Suppressor macrophage treated with lipopolysaccharide for 1 hour (primary cell): Measurements from ENCODE around the gene MAP2K5.

ENCODE experiments used
- DNase-seq, 3 donors: peaks; one replicate each; pipeline ENCODE4 v3.0.0-alpha.2; 2020 to 2022

Gene MAP2K5

DNA sequence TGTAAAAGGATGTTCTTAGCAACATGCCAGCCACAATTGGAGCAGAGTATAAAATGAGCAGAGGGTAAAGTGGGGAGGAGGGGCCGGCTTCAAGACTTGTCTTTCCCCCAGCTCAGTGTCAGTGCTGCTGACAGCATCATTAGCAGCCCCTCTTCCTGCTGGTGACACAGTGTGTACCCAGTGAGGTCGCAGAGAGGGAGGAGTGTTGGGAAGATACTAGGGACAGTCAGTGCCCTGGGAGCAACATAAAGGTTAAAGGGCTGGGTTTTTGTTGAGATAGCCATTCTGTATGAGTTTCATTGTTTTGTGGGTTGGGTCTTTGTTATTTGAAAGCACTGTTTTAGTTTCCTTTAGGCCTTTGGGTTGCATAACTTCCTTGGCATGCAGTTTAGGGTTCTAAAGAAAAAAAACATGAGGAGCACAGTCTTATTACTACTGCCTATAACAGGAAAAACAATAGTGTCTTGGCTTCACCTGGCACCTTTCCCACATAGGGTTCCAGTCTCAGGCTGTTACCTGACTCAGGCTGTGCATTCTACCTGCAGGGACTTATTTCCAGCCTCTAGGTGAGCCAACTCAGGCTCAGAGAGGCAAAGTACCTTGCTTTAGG, 188.7 kb downstream of the MAP2K5 start:
- no peak for DNase-seq

DNA sequence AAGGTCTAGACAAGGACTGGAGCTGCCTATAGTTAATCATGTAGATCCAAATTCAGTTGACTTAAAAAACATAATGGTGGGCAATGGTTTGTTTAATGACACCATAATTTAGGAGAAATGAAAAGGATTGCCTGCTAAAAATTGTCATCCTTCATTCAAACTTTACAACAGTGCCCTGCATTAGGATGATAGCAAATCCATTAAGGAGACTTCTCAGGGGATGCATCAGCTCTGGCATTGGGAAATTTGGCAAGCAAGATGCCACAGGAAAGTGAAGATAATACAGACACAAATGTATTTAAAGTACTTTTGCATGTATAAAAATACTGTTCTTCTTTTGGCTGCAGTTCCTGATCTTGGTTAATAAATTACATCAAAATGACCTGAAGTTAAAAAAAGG, 189.7 kb downstream of the MAP2K5 start:
- no peak for DNase-seq

DNA sequence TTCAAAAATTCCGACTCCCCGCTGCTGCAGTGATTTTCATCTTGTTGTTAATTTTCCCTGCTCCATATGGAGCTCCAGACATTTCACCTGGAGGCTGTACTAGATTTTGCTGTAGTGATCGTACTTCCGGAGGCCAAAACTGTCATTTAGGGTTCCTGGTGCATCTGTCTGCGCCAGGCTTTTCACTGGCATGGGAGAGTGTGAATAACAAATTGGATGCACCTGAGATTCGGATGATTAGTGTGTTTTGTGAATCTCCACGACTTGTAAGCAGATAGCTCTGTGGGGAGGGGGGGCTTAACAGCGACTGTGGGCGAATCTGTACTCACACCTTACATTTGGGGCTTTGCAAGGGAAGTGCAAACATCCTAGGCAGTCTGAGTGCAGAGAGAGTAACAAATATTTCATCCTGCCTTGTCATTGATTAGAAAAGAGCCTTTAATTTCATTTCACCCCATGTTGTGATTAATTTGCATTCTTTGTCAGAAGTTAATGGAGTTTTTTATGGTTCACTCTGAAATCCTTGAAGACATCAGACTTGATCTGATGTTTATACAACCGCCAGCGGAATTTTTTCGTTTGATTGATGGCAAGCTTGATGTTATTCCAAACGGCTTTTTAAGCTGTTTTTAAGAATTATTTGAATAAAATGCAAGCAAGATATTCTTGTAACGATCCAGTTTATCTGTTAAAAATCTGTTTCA, 190.3 kb downstream of the MAP2K5 start:
- DNase-seq: no peak

DNA sequence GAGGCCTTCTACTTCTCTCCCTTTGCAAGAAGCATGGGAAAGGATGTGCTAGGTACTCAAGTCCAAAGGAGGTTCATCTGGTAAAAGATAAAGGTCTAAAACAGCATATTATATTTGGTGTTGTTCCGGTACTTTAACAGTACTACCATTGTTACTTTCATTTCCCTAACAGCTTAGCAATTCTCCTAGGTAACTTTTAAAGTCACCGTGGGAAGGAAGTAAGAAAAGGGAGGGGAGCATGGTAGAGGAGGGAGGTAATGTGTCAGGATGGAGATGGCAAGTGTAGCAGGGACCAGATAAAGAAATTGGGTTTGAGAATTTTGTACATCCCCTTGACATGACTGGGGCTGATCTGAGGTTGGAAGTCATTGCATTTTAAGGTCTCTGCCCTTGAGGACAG, 193.4 kb downstream of the MAP2K5 start:
- no peak for DNase-seq

DNA sequence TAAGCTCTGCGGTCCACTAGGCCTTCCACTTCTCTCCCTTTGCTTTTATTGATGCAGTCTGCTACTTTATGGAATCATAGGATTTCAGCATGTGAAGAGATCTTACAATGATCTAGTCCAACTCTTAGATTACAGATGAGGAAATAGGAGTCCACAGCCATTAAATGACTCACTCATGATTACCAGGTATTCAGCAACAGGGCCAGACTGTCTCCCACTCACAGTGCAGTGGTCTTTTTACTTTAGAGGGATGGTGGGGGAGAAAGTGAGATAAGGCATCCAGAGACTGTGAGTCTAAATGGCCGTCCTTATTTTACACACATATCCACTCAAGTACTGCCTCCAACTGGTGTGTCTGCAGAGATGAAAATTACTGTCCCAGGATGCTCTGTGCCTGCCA, 194.3 kb downstream of the MAP2K5 start:
- no peak for DNase-seq

DNA sequence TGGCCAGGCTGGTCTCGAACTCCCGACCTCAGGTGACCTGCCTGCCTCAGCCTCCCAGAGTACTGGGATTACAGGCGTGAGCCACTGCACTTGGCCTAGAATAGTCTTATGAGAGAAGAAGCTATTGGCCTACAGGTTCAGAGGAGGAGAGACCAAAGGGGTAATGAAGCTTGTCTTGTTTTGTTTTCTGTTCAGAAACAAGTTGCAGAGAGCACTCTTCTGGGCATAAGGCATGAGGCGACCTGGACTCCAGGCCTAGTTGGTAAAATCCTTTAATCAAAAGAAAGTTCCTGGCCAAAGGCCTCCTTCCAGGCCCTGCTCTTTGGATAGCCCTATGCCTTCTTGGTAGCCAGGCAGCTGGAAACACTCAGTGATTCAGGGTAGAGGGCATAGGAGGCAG, 195.6 kb downstream of the MAP2K5 start:
- DNase-seq: no peak

DNA sequence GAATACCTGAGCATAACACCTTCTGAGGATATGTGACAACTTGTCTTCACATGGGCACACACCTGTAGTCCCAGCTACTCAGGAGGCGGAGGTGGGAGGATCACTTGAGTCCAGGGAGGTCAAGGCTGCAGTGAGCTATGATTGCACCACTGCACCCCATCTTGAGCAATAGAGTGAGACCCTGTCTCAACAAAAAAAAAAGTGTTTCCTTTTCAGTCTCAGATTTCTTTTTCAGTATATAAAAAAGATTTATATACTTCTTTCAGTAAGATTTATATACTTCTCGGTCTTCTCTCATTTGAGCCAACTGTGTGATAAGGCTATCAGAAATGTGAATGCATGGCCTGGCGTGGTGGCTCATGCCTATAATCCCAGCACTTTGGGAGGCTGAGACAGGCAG, 197.9 kb downstream of the MAP2K5 start:
- DNase-seq: no peak

DNA sequence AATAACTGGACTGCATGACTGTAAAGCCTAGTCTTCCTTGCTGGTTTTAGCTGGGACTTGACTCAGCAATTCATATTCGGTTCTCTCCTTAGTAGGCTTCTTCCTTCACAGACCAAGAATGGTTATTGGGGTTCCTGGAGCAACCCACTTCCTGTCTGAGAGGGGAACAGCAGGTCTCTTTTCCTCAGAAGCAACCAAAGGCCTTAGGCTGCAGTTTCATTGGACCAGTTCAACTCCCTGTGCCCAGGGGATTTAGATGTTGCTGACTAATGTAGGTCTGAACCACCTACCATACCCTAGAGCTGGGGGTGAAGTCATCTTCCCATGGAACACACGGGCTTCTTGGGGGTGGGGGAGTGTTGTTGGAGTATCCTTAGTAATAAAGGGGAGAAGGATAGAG, 198.8 kb downstream of the MAP2K5 start:
- peak in 1 of 3 donors; percentile 18 for DNase-seq

DNA sequence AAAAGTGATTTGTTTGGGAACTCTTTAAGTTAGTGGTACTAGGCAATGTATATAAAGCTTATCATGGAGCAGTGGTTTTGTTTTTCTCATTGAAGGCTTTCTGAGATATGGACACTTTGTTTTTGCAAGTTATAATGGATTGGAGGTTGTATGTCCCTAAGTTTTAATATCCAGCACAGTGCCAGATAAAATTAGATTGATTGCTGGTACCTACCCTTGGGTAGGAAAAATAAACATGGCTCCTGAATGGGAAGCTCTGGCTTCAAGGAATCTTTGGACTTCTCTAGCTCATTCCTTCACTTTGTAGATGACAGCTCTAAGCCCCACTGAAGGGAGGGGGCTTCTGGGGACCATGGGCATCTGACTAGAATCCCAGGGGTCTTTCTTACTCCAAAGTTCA, 201.1 kb downstream of the MAP2K5 start:
- DNase-seq: no peak

DNA sequence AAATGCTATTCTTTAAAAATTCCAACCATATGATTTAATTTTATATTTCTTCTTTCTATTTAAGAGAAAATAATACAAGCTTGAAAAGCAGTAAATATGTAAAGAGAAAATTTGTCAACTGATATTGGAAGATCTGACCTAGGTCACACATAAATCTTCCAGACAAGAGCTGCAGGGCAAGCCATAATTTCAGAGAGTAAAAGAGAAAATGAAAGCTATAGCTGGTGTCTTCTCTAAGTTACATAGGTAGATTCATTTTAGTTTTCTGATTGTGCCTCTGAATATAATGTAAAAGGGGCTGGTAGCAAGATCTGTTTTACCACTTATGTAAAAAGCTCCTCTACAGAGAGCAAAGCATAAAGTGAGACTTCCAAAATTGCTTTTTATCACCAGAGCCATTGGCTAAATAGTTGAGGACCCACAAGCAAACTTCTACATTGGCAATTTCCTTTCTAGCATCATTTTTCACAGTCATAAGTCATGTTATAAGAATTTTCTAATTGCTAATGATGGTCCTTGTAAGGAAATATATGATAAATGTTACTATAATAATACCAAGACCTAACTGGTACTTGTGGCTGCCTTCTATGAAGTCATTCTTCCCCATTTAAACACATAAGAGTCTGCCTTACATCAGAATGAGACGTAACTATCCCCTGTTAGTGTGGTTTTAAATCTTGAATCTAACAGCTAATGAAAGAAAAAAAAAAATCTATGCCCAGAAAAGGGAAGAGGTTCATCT, 202.0 kb downstream of the MAP2K5 start:
- peak; percentile 15 to 48 (median 31) for DNase-seq

DNA sequence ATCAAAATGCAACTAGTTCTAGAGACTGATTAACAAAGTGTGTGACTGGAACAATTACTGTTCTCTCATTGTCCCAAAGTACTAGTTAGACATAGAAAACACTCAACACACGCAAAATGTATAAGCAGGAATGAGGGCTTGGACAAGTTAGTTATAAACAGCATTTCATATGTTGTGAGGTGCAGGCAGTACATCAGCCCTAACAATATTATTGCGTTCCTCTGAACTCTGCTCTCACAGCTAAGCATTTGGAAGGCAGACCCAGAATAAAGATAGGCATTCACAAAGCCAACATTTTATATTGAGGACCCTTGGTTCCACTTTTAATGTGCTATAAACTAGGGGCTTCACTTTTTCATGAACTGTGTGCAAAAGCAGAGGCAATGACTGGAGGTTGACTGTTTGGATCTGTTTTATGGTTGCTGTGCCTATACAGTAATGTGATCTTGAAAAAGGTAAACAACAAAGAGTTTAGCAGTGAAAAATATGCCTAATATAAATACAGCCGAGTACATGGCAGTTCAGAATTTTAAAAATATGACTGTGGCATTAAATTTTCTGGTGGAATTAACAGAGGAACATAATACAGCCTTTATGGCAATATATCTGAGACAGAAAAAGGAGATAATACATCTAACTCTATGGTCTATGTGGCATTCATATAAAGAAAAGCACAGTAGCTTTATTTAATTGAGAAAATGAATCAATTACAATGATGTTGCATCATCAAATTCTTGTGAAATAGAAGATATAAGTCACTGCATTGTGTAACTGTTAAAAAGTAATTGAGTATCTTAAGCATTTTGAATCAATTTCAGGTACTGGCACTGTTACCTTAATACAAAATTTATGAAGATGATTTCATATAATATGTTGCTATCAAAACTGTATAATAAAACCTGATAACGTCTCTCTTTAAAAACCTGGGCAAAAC, 202.8 kb downstream of the MAP2K5 start:
- DNase-seq: peak in 2 of 3 donors; percentile 67 to 71

DNA sequence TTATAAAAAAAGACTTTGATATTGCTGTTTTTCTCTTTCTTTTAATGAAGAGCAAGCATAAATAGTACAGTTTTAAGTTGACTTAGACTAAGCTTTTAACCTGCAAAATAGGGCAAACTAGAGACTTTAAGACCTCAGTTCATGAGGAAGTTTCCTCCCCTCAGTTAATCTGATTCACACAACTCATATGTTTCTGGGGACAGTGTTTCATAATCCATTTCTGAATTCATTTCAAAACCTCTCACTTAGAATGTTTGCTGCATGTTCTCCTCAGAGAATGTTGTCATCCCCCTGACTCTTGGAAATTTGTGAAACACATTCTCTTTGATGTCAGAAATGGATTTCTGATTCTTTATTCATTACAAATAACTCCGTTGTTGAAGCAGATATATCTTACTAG, 203.5 kb downstream of the MAP2K5 start:
- DNase-seq: peak; percentile 40 to 78 (median 74)

DNA sequence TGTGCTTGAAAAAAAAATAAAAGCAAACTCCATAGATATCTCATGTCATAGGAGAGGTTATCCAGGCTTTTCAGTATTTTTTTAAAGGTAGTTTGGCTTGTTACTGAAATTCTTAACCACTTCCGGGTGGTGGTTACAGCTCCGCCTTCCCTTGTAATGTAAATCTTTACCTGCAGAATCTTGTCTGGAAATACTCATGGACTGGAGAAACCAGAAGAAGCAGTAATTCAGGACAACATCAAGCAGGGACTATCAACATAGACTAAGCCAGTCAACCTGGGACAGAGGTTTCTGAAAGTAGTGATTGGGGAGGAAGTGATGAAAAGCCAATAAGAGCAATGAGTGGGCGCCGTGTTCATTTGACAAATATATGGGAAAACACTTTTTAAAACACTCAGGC, 203.9 kb downstream of the MAP2K5 start:
- DNase-seq: peak in 1 of 3 donors; percentile 25

DNA sequence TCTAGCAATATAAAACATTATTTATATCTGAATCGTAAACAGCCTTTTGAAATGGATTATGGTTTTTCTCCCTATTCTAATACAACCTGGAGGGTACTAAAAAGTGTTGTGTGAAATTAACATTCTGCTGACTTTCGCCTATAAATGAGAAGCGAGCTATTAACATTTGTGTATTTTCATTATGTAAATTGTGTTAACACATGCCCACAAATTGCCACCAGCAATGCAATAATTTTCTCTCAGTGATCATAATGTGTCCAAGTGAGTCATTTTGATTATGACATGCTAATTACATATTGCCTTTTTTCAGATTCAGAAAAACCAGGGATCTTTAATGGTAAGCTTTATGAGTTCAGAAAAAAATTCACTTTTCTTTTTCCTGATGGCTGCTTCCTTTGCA, 205.4 kb downstream of the MAP2K5 start:
- DNase-seq: no peak

DNA sequence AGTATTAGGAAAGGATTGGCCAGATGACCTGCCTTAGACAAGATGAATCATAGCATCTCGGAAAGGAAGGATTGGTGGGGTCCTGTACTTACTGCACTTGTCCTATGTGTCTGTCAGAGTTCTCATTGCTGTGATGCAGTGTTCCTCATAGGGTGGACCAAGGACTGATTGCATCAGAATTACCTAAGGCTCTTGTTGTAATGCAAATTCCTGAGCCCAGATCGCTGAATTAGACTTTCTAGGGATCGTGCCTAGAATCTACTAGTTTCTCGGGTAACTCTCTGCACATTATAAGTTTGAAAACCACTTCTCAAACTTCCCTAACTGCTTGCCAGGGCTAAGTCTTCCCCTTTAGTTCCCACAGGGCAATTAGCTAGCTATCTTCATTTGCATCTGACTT, 207.9 kb downstream of the MAP2K5 start:
- DNase-seq: no peak

DNA sequence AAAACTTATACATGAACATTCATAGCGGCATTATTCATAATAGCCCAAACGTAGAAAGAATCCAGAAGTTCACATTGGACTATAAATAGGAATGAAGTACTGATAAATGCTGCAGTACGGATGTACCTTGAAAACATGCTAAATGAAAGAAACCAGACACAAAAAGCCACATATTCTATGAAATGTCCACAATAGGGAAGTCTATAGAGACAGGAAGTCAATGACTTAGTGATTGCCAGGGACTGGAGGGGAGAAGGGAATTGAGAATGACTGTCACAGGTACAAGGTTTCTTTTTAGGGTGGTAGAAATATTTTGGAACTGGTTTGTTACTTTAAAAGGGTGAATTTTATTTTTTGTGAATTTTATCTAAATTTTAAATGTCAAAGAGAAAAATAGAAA, 211.4 kb downstream of the MAP2K5 start:
- no peak for DNase-seq

DNA sequence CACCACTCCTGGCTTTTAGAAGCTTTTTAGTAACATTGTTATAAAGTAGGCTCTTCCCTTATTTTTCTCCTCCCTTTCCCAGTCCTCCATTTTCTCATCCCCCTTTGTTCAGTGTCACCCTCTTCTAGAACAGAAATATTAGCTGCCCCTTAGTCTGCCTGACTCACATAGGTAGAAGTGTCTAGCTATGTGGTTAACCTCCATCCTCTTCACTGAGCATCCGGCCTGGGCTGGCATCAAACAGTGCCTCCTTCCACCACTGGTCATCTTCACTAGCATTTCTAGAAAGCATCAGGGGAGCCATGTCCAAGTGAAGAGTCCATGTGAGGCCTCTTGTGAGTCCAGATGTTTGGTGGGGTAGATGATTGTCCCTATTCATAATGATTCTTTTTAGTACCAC, 212.8 kb downstream of the MAP2K5 start:
- no peak for DNase-seq

DNA sequence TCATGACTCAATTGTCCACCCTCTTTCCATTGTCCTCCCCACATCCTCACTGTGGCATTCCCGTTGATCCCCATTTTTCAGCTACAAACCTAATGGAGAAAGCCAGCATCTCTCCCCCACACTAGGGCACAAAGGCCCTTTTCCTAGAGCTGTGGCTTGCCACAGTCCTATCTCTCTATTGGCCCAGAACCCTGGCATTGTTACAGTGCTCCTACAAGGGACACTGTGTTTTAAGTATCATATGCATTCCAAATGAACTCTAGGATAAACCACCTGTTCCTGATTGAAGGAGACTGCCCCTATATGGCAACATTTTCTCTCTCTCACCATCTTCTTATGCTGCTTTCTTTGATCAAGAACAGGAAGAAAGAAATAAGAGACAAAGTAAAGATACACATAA, 213.4 kb downstream of the MAP2K5 start:
- DNase-seq: no peak

DNA sequence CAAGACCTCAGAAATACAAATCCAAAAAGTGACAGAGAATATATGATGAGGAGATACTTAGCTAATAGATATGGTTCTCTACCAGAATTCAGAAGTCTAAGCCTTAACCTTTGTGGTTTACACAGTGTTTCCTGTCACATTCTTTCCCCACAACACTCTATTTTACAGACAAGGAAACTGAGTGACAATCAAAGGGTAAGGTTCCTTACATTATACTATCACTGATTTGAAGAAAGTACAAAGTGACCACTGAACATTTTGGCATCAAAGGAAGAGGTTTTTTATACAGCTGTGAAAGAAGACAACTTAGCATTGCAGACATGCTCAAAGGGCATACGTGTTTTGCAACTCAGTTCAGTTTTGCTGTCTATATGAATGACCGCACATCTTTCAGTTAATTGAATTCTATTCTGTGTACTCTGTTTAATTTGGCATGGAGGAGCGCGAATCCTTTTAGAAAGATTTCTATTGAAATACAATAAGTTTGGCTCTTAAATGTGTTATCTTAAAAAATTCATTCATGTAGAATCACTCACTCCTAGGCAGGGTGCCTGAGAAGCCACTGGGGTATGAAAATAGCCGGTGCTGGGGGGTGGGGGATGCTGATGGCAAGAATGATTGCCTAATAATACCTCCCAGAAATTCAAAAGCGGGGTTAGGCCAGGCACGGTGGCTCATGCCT, 216.3 kb downstream of the MAP2K5 start:
- DNase-seq: no peak

DNA sequence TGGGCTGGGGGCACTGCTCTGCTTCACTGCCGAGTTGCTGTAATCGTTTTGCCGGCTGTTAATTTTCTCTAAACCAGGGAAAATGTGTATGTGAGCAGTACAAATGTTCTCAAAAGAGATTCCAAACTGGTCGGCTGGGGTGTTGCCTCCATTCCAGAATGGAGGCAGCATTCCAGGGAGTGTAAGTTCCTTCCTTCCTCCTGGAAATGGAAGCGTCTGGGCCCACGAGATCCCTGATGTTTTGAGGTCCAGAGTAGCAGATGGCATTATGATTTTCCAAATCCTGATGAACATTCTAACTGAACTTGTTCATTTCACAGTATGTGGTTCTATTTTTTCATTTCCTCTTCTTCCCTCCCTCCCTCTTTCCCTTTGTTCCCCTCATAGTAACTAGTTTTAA, 218.4 kb downstream of the MAP2K5 start:
- DNase-seq: no peak

DNA sequence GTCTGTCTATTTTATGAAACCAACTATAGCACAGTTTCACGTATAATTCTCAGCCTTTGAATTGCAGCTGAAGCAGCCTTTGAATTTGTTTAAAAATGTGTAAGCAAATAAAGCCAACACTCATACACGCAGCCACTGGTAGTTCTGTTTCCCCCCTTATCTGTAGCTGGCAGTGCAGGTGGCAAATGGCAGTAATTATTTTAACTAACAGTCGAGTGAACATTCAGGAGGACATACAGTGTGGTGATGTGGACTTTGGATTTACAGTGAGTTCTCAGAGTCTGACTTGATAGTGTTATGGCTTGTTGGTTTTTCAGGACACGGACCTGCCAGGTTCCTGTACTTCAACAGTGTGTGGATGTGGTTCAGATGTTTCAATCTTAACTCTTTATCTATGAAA, 218.8 kb downstream of the MAP2K5 start:
- DNase-seq: no peak

DNA sequence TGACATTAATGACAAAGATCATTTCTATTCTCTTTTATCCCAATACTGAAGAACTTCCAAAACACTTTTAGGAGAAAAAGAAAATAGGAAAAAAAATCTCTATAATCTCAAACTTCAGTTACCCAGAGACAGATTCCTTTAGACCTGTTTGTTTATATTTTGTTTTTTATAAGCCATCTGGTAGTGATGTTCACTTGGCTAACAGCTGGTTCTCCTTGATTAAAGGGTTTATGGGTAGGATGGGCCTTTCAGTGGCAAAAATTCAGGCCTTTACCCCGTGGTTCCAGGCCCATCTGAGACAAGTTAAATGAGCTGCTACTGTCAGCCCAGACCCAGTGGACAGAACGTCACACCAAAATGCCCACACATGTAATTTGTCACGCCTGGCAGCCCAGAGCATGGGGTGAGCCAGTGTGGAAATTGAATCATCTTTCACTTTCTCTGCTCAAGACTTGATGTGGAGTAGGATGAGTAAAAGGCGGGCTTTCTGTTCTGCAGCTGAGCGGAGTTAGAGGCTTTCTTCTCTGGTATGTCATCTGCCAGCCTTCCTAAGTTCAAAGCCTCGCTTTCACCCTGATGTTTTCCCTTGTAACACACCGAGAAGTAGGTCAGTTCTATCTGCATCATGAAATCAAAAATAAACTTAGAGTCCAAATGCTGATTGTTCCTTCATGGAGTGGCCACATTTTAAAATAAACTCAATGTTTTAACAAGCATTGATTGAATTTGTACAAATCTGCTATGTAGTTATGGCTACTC, 220.3 kb downstream of the MAP2K5 start:
- no peak for DNase-seq
